HG03520 (cell line): Measurements from ENCODE around the gene CDK17.

Source experiments
- ATAC-seq: cut with Tn5 transposase; IDR thresholded peaks from one replicate; pipeline ENCODE4 v1.9.1; 2021; ENCODE audit warnings: mild to moderate bottlenecking, moderate library complexity; ENCODE audit not compliant: unreplicated experiment

Gene CDK17

DNA sequence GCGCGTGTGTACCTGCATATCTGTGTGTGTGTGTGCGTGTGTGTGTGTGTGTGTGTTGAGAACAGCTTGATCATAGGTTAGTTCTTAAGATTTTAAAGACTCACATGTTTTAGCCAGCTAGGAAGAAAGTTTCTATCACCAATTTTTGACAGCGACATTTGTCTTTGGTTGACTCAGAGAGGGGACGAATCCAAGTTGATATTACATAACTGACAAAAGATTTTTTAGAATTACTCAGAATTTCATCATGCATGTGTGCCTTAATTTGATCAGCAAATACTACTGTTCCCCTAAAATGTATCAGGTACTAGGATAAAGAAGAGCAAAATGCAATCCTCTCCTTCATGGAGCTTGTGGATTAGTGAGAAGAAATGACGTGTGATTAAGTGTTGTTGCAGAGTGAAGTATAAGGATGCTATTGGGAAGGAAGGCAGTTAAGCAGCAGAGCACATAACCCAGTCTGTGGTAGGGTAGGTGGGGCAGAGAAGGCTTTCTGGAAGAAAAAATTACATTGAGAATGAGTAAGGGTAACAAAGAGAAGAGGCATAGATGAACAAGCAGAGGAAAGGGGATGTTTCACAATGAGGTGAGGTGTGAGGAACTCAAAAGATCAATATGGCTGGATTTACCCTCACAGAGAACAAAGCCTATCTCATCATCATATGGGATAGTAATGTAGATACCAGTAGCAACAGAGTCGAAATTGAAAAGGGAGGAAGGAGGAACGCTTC, 128.6 kb downstream of the CDK17 start:
- no peak for ATAC-seq

DNA sequence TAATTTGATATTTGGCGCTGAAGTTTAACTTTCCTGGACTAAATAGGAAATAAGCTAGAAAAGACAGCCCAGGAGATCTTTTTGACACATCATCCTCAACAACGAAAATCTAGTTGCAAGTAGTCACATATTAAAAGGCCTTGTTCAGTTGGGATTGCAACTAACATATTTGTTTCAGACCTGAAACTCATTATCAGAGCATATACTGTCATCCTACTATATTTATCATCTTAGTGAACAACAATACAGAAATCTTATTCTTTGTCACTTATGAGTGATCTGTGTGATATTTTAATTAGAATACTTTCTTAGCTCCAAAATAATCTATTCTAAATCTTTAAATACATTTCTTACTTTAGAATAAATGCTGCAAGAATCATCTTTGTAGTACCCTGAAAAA, 134.0 kb downstream of the CDK17 start:
- no peak for ATAC-seq

DNA sequence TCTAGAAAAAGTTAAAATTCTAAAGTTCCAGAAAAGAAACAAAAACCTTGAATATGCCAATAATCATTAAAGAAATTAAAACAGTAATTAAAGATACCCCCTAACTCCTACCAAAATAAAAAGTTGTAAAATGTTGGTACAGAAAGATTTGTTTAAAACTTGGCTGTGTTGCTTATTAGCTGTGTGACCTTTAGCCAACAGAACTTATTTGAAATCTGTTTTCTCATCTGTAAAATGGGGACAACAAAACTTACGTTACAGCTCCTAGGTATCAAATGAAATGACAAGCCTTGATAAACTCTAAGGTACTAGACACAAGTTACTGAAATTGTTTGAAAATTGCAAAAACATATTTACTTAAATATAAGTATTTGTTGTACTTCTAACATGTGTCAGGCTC, 134.4 kb downstream of the CDK17 start:
- no peak for ATAC-seq

DNA sequence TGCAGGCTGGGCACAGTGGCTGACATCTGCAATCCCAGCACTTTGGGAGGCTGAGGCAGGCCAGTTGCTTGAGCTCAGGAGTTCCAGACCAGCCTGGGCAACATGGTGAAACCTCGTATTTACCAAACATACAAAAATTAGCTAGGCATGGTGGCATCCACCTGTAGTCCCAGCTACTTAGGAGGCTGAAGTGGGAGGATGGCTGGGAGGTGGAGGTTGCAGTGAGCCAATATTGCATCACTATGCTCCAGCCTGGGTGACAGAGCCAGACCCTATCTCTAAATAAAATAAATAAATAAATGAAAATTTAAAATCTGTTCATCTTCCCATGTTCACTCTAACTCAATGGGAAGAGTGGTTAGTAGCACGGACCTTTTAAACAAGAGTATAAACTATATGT, 134.8 kb downstream of the CDK17 start:
- no peak for ATAC-seq

DNA sequence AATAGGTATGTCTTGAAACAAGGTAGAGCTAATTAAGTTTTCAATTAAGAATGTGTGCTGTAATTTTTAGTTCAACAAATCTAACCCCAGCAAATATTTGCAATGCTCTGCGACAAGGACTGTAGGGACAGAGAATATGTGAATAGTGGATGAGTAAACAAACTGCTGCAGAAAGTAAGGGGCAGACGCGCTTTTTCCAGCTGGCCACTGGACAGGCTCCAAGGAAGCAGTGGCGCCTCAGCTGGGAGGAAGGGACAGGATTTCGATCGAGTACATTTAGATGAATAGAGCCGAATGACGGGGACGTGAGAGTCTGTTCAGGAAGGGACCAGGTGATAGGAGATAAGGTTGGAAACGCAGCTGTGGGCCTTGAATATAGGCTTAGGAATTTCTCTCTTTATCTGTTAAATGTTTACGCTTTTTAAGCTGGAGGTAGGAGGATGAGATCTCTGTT, 136.8 kb downstream of the CDK17 start:
- ATAC-seq = no peak

DNA sequence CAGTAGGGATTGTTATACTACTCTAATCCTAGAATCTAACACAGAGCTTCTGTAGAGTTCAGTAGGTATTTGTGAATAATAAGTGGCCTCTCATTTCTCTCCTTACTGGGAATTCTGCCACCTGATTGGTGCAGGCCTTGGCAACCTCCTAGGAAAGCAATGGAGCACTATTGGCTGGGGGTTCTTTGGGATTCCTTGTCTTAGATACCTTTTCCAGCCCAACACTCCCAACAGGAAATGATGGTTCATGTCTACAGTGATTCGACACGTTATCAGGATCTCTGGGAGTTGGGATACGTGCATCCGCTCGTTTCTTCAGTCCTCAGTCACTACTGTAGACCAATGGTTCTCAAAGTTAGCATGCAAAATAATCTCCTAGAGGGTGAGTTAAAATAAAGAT, 138.7 kb downstream of the CDK17 start:
- no peak for ATAC-seq

DNA sequence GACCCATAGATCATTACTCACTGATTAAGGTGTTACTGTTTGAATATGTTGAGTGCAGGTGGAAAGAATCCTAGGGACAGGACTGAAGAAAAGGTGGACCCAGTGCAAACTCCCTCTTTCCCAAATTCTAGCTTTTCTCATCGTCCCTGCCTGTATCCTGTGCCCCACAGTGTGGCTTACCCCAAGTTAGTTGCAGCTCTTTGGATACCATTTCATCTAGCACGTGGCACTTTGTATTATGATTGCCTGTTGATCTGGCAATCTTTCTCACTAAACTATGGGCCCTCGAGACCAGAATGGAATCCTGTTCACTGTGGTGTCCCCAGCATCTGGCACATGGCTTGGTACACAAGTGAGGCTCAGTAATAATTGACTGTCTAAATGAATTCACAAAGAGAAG, 139.6 kb downstream of the CDK17 start:
- ATAC-seq = no peak

DNA sequence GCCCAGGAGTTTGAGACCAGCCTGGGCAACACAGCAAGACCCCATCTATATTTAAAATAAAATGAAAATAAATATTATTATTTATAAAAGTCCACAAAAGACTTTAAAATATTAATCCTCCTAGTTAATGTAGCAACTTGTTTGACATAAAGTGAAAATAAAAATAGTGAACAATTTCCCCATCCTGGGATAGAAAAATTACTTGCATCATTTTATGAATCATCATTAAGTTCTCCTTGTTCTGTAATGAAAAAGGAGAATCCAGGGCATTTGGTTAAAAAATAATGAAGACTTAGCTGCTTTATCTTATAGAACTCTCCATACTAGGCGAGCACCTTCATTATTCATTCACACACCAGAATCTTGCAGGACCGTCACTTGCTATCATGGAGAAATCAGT, 140.0 kb downstream of the CDK17 start:
- ATAC-seq = no peak

DNA sequence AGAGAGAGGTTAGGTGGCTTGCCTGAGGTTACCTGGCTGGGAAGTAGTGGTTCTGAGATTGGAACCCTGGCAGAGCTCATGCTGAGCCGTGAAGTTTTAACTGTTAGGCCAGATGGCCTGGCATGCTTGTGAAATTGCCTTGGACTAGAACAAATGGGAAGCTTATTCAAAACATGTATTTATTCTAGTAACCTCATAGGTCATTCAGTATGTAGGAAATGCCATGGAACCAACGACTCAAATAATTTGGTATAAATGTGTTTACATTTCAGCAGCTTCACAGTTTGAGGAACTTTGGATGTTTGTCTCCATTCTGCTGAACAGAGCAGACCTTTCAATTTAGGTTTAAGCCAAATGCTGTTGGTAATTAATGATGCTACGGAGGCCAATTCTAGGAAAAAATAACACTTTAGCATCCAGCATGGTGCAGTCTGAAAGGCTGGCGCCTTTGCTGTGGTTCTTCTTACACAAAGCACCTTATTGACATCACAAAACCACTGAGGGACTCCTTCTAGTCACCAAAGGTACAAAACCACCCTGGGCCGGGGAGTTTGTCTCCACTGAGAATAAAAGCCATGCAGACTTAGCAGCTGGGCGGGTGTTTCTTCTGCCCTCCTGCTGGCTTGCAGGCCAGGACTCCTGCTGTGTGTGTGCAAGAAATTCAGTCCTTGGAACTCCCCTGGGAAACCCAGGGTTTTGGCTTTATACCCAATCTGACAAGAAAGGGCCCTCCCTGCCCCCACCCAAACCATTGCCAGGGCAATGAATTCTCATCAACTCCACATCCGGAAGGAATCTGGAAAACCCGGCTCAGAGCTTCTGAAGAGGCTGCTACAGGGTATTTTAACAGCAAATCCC, 141.9 kb downstream of the CDK17 start:
- ATAC-seq = no peak

DNA sequence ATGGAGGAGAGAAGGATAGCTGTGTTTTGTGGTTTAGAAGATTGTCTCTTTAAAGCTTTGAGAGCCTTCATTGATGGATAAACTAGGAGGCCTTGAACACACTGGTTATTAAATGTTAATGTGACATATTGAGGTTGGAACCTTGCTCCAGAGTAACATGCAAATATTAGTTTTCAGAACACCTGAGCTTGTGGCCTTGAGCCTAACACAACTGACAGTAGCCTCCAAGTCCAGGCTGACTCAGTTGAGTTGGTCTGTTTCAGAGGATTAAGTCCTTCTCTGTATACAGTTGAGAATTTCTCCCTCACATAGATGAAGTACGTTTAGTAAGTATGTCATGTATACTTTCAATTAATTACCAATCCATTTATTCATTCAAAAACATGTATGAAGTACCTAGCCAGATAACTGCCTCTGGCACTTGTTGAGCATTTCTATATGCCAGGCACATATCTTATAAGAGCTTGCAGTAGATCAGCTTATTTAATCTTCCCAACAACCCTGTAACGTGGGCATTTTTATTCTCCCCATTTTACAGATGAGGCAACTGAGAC, 142.6 kb downstream of the CDK17 start:
- ATAC-seq = no peak

DNA sequence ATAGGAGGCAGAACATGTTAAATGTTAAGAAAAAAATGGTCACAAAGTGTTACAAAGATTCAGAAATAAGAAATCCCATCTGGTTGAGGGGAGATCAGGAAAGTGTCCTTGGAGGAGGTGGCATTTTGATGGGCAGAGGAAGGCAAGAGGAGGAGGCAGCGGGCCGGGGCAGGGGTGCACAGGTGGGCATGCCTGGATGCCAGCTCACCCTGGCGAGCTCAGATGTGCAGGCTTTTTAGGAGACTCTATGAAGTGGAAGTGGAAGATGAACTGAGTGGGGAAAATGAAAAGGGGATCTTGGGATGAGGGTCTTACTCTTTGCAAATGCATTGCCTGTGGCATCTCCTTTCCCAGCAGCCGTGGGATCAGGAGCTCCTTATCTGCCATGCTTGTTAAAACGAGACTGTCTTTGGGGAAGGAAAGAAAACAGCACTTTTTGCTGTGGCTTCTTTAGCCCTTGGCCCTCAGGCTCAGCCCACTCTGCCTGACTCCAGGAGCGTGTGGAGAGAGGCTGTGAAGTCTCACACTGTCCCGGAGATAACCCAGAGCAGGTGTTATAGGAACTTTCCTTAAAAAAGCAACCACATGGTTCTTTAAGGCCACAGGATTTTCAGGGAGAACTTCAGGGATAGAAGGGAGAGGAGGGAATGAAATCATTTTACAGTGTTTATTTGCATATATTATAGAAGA, 143.4 kb downstream of the CDK17 start:
- no peak for ATAC-seq

DNA sequence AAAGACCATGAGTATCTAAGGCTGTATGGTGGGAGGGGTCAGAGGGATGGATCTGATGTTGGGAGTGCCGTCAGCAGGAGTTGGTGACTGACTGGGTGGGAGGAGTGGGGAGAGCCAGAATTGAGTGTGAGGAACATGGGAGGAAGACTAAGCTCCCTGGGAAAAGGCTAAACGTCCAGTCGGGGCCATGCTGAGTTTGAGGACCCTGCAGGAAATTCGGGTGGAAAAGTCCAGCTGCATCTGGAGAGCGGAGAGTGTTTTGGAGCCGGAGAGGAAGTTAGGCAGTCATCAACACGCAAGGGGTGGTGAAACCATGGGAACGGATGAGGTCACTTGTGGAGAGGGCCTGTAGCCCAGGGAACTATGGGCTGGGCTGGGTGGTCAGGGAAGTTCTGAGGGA, 145.2 kb downstream of the CDK17 start:
- ATAC-seq = no peak

DNA sequence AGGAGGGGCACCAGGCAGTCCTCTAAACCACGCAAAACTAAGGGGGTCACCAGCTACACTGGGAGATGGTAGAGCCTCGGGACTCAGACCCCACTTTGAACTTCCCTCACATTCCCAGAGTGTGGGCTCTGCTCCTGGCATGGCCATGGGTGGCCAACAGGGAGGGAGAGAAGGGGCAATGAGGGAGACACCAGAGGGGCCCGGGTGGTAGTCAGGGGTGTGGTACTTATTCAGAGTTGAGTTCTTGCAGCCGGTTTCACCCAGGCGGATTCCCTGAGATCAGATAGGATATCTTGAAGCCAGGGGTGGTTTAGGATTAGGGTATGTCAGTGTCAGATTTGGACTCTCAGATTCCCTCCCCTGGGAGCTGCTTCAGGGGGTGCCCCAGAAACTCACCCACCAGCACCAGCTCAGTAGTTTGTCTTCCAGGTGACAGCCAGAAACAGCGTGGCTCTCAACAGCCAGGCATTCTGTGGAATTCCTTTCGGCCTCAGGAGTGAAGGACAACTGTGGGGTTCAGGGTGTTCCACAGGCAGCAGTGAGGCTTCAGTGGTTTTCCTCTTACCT, 150.0 kb downstream of the CDK17 start:
- ATAC-seq = no peak

DNA sequence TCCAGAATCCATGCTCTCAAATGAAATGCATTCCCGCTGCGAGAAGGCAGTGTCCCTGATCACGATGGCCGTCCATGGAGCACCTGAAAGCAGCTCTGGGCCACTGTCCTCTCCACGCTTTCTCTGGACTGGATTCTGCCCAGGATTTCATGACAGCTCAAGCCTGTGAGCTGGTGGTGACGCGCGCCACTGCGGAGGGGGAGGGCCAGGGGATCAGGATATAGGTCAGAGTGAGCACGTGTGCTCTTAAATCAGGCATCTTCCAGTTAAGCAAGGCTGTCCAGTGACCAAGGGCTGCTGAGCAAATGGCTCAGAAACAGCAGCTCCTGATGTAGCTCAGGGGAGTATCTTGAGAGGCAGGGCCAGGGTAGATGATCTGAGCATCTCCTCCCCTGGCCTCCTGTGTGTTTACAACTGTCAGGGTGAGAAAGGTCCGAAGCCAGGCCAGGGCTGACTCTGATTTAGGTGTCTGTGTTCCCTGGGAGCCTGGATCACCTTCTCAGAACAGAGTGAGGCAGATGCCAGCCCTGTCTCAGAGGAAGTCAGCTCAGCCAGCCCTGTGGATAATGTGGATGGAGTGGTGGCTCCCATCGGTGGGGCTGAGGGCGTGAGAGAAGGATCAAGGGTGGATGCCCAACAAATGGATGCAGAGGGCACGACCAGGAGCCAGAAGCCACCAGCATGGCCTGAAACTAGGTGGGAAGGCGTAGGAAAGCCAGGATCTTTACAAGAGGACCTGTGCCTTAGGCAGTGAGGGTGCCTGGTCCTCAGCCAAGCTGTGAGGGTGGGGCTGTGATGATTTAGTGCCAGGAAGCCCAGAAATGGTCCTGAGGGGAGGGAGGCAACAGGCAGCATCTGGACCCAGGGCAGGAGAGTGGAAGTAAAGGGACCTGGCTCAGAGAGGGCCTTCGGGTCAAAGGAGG, 150.8 kb downstream of the CDK17 start:
- ATAC-seq = no peak

DNA sequence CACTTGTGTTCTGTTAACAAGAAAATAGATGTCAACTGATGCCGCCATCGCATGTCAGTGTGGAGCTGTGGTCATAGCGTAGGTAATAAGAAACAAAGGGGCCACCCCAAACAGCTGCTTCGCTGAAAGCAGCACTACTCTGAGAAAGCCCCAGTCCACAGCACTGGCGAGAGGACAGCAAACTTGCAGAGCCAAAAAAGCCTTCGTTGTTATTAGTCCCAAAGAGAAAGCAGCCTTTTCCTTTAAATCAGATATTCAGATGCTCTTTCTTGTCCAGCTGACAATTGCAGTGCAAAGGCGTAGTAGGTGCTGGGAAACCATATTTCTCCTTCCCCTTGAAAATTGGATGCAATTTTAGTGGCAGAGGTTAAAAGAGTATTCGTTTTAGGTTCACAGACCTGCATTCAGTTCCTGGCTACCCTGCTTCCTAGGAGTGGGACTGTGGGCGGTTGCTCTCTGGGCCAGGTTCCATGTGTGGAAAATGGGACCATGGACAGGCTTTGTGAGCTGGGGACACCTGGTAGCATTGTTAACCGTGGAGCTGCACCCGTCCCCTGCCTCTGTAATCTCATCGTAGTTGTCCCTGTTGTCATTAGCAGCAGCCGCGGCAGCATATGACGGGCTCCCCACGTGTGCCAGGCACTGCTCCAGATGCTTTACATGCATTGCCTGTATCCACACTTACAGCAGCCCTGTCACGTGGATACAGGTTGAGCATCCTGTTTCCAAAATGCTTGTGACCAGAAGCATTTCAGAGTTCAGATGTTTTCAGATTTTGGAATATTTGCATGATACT, 151.9 kb downstream of the CDK17 start:
- ATAC-seq = no peak

DNA sequence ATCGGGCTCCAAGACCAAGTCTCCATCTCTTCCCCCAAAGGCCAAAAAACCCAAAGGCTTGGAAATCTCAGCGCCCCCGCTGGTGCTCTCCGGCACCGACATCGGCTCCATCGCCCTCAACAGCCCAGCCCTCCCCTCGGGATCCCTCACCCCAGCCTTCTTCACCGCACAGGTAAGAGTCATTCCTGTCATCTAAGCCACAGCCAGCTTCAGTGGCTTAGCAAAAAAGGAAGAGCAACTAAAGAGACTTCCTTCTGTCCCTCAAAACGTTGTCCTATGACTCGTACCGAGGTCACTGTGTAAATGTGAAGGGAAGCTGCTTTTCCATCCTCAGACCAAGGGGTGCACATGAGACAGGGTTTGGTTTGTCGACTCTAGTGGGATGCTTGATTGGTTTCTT, 152.7 kb downstream of the CDK17 start:
- ATAC-seq = no peak

DNA sequence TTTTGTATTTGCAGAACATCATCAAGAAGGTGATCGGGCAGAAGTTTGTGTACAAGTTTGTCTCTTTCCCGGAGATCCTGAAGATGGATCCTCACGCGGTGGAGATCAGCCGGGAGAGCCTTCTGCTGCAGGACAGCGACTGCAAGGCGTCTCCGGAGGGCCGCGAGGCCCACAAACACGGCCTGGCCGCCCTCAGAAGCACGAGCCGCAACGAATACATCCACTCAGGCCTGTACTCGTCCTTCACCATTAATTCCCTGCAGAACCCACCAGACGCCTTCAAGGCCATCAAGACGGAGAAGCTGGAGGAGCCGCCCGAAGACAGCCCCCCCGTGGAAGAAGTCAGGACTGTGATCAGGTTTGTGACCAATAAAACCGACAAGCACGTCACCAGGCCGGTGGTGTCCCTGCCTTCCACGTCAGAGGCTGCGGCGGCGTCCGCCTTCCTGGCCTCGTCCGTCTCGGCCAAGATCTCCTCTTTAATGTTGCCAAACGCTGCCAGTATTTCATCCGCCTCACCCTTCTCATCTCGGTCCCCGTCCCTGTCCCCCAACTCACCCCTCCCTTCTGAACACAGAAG, 153.2 kb downstream of the CDK17 start:
- no peak for ATAC-seq

DNA sequence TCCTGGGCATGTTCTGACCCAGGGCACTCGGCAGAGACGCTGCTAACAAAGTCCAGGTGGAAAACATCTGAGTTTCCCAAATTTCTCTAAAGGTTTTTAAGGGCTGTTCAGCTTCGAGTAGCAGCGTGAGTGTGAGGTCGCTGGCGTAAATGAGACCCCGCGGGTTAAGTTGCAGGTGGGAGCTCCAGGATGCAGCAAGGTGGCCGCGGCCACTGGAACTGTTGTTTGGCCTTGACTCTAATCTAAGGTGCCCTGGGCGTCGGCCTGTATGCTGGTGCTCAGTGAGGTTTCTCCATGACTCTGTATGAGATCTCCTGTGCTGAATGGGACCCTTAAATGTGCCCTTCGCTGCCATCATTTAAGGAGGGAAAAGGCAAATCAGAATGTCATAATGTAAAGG, 155.4 kb downstream of the CDK17 start:
- ATAC-seq = no peak

DNA sequence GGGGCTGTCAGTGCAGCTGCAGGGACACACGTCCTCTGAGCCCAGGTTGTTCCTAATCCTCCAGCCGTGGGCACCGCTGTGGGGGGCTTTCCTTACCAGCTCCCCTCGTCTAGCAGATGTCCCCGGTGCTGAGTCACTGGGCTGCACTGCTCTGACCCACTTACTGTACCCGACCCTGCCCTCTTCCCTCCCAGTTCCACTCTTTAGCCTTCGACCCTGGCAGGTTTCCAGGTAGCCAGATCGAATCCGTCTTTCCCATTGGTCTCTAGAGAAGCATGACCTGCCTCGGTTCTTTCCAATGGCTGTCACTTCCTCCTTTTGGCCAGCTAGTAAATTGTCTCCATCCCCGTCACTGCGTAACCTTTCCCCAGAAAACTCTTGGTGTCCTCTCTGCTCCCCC, 157.6 kb downstream of the CDK17 start:
- no peak for ATAC-seq
